ENCODE results near the gene MANSC4.

MANSC4 gene

DNA sequence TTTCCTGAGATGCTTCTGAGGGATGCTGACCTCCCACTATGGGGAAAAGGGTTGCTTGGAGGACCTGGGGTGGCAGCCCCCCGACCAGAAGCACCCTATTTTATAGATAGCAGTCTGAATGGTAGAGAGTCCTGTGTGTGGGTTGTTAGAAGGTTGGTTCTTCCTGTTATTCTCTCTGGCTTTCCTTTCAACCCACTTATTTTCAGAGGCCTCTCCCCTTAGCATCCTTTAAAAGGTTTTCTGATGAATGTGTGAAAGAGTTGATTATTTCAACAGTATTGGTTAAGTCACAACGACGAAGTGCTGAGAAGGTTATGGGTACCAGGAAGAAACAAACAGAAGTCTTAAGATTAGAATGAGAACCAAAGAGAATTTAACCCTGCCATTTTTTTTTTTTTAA lies 20.8 kb upstream of the MANSC4 start:
- no peak for DNase-seq (ENCODE audit: low read depth)

DNA sequence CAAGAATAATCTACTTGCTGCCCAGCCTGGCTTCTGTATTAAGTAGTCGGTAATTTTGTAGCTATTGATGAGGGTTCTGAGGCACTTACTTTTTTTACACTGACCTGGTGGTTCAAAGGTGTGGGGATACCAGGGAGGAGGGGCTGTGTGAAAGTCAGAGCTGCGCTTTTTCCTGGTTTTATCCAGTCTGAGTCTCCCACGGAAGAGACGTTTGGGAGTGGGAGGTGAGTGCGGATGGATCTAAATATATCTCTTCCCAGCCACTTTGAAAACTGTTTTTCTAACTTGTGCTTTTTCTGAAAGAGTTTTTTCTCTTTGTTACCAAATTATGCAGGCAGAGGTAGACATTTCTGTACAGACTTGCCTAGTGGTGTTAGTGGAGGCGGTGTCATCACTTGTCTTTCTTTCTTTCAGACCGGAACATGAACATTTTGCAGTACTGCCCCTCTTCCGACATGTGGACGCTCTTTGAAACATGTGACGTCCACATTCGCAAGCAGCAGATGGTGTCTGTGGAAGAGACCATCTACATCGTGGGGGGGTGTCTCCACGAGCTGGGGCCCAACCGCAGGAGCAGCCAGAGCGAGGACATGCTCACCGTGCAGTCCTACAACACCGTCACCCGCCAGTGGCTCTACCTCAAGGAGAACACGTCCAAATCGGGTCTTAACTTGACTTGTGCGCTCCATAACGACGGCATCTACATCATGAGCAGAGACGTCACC lies 17.4 kb upstream of the MANSC4 start:
- DNase-seq (ENCODE audit: low read depth) = no peak

DNA sequence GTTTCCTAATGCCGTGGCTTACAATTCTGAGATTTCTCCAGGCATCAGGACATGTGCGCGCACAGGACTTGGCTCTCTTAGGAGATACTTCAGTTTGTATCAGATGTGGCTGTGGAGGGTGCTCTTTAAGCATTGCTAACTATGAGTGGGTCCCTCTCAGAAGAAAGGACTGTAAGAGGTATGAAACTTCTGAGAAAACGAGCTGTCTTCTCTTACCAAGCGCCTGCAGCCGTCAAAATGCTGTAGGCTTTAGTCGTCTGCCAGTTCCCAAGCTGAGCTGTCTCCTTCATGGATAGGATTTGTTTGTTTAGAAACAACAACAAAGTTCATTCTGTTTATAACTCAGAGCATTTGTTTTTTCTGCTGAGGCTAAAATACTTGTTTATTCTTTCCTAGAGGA lies 16.1 kb upstream of the MANSC4 start:
- no peak for DNase-seq (ENCODE audit: low read depth)

- no peak for DNase-seq (ENCODE audit: low read depth)
Observed at GRCh38 chr12:27794818-27795584, 15.0 kb upstream of the MANSC4 start.

DNA sequence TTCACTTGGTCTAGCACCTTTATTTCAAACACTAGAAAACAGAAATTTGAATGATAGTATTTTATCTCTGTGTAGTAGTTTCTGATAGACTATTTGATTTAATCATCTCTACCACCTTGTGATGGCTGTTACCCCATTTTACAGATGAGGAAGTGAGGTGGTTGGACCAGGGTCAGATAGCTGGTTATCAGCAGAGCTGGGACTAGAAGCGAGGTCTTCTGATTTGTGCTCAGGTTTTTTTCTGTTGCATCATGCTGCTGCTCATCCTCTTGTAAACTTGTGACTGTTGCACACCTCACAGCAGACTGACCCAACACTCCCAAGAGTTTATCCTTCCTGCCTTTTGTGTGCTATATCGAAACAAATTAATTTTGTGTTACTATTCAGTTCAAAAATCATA lies 10.1 kb upstream of the MANSC4 start:
- DNase-seq (ENCODE audit: low read depth) = no peak

DNA sequence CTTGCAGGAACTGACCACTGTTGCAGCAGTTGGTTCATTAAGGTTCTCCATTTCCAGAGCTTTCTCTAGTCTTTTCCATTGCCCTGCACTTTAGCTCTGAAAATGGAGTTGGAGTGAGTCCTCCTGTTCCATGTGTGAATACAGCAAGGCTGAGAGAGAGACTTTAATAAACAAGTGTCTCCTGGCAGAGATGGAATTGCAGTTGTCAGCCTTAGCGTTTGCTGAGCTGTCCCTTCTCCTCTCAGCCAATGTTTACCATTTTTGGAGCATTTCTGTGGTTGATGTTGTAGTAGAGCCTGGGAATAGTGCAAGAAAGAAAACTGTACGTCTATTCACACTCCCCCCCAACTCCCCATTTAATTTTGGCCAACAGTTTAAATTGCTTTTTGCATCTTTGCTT lies 7.5 kb upstream of the MANSC4 start:
- DNase-seq (ENCODE audit: low read depth) = no peak

GRCh38 chr12:27785882-27786570 lies 6.0 kb upstream of the MANSC4 start:
- no peak for DNase-seq (ENCODE audit: low read depth)

DNA sequence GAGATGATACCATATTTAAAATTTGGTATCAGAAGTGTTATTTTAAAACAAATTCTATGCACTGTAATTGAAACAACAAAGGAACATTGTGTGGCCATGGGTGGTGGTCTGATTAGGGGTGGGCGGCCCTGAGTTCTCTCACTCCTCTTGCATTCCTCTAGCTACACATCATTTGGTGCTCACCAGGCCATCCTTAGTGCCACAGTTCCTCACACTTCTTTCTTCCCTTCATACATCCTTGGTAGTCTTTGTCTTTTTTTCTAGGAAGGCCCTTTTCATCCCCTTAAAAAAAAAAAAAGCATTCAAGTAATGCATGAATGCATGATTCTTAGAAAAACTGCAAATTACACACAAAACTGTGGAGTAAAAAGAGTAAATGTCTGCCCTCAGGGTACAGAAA lies 2.4 kb upstream of the MANSC4 start:
- DNase-seq (ENCODE audit: low read depth) = no peak

GRCh38 chr12:27781680-27782079 lies 1.6 kb upstream of the MANSC4 start:
- DNase-seq (ENCODE audit: low read depth) = no peak

GRCh38 chr12:27780612-27781408 lies 774 bp upstream of the MANSC4 start:
- no peak for DNase-seq (ENCODE audit: low read depth)

- DNase-seq (ENCODE audit: low read depth) = peak; percentile 6
Observed at GRCh38 chr12:27779416-27779919, 568 bp downstream of the MANSC4 start.

- DNase-seq (ENCODE audit: low read depth) = no peak
Observed at GRCh38 chr12:27778206-27778605, 1.8 kb downstream of the MANSC4 start.

DNA sequence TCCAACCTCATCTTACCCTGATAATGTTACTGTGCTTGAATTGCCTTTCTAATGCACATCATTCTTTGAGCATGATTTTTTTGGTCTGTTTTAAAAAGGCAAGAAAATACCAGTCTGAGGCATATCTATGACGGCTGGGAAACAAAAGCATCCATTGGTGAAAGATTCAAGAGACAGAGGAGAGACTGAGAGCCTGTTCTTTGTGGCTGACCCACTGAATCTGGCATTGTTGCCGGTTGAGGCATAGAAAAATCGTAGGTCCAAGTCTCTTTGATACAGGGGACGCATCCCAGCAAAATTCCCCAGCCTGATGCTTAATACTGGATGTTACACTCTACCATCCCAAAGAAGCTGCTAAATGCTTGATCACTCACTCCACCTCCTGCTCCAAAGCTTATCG lies 2.9 kb downstream of the MANSC4 start:
- DNase-seq (ENCODE audit: low read depth) = no peak

- no peak for DNase-seq (ENCODE audit: low read depth)
Observed at GRCh38 chr12:27772328-27773049, 7.5 kb downstream of the MANSC4 start.

DNA sequence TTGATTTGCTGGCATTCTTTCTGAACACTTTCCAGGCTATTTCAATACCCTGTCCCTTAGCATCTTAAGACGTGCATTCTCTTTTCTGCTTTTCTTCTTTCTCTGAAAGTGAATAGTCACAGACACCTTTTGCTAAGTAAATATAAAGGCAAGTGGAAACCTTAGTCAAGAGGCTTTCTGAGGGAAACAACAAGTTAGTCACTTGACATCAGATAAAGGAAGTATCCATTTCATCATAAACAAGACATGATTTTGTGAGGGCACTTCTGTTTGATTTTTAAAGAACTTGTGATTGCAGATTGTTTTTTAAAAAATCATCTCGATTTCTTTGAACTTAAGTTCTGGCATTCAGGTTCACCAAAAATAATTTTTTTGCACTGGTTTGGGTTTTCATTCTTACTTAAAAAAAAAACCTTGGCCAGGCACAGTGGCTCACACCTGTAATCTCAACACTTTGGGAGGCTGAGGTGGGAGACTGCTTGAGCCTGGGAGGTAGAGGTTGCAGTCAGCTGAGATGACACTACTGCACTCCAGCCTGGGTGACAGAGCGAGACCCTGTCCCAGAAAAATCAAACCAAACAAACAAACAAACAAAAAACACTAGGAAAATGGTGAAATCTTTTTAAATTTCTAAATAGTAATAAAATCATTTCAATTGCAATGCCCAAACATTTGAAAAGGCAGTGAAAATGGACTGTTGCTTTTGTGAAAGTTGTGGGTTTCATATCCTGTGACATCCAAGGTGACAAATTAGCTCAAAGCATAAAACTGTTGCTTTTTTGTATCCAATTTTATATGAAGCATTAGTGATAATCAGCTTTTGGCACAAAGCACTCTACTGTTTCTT lies 8.3 kb downstream of the MANSC4 start:
- no peak for DNase-seq (ENCODE audit: low read depth)

DNA sequence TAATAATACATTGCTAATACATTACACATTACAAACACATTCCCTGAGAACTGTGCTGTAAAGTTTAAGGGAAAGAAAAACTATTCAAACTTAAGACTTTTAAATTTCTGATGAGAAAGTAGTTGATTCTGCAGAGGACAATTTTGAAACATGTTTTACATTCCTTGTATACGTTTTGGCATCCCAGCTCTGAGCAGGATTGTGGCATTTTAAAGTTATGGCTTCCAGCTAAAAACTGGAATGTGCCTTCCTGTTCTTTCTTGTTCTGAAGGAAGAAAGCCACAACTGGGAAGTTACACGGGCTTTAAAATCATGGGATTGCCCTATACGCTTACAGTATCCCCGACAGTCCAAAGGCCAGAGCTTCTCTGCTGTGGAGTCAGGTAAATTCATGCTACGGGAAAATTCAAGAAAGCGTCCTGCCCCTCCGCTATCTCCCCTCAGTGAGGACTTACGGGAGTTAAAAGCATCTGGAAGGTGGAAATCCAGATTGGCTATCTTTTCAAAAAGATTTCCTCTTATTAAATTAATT lies 10.8 kb downstream of the MANSC4 start:
- no peak for DNase-seq (ENCODE audit: low read depth)

DNA sequence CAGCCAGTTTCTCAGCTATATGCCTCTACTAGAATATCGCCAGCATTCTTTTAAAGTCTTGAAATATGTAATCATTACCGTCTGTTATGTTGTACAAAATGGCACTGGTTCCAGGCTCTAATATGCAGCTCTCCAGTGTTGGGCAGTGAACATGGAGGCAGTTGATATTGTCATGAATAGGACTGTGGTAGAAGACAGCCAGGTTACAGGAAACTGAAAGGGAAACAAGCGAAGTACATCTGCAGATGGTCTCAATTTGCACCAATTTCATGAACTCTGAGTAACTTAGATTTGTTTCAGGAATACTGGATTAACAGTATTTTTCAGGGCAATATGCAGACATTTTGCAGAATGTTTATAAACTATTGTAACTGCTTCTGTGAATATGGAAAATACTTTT lies 13.4 kb downstream of the MANSC4 start:
- no peak for DNase-seq (ENCODE audit: low read depth)

- no peak for DNase-seq (ENCODE audit: low read depth)
Observed at GRCh38 chr12:27762757-27763156, 17.3 kb downstream of the MANSC4 start.

DNA sequence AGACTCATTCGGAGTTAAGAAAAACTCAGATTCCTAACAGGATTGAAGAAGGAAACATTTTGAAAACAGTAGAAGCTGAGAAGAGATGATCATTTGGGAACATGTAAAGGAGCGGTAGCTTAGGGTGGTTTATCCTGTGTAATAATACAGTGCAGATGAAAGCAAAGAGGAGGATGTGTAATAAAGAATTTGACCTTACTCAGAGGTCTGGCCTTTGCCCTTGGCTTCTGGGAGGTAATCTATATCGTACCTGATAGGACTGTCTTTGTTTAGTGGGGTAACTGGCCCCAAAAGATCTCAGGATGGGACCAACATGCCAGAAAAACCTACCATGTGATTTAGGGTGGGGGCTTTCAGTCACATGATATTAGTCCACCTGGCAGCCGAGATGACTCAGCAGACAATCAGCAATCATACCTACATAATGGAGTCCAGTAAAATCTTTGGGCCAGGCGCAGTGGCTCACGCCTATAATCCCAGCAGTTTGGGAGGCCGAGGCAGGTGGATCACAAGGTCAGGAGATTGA lies 23.3 kb downstream of the MANSC4 start:
- DNase-seq (ENCODE audit: low read depth) = no peak

DNA sequence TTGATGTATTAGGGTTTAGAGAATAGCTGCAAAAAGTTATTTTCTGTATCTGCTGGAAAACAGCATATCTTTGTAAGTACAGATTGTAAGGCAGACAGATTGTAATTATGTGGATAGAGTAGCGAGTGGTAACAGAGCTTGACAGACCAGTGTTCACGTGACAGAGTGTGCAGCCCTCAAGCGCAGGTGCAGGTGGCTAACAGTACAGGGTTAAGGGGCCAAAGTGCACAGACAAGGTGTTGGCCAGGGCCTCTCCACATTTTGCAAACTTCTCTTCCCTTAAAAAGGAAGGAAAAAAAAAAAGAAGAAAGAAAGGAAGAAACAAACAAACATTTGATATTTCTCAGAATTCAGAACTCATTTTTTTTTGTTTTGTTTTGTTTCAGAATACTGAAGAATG lies 25.2 kb downstream of the MANSC4 start:
- DNase-seq (ENCODE audit: low read depth) = no peak
